ENCODE data around the gene KCNH1. TPM values are rescaled to one million over a fixed set of nuclear protein-coding genes. Genes with fewer than 3 reads are reported as not detected.

Gene KCNH1
- total RNA-seq, 2 experiments from 2014 or later = not detected

DNA sequence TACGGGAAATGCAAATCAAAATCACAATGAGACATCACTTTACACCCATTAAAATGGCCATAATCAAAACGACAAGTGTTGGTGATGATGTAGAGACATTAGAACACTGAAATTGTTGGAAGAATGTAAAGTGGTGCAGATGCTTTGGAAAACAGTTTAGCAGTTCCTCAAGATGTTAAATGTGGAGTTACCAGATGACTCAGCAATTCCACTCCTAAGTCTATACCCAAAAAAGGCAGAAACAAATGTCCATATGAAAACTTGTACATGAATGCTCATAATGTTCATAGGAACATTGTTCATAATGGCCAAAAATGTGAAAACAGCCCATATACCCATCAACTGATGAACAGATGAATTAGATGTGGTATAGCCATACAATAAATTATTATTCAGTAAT, 267.4 kb downstream of the KCNH1 start:
- peaks cover 5% of the 10 kb centered on the region for H3K9me3 Mint-ChIP-seq
- H3K4me1 Mint-ChIP-seq (ENCODE audit: low read depth) = no peaks in the 10 kb centered on the region
- ATAC-seq = no peak
- no peak overlapping the region for H3K27ac Mint-ChIP-seq
- DNase-seq = no peak
- H3K27me3 Mint-ChIP-seq = no peaks in the 10 kb centered on the region
- CTCF ChIA-PET = no interaction called here
- TF ChIP-seq, protein P1, sequence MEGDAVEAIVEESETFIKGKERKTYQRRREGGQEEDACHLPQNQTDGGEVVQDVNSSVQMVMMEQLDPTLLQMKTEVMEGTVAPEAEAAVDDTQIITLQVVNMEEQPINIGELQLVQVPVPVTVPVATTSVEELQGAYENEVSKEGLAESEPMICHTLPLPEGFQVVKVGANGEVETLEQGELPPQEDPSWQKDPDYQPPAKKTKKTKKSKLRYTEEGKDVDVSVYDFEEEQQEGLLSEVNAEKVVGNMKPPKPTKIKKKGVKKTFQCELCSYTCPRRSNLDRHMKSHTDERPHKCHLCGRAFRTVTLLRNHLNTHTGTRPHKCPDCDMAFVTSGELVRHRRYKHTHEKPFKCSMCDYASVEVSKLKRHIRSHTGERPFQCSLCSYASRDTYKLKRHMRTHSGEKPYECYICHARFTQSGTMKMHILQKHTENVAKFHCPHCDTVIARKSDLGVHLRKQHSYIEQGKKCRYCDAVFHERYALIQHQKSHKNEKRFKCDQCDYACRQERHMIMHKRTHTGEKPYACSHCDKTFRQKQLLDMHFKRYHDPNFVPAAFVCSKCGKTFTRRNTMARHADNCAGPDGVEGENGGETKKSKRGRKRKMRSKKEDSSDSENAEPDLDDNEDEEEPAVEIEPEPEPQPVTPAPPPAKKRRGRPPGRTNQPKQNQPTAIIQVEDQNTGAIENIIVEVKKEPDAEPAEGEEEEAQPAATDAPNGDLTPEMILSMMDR (IDR thresholded peaks at IDR 0.05) = no peak
- intact Hi-C loops (cut with micrococcal nuclease) = no loop called here
- POLR2A ChIA-PET = no interaction called here
- H3K4me3 Mint-ChIP-seq = no peak overlapping the region
- no peaks in the 10 kb centered on the region for H3K36me3 Mint-ChIP-seq (ENCODE audit: low read depth)

DNA sequence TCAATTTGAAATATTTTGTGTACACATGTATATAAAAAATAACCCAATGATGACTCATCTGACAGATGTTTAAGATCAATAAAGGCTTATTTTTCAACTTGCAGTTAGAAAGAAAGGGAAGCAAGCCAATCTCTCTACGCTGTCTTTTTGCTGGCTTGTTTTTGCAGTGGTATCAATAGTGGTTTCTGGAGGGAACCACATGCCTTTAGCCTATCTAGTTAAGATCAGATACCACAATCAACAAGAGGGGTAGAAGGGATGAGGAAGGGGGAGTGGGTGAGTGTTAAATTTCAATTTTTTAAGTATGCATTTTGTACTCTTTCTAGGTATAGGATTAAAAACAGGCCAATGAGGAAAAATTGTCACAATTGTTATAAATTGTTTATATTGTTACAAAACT, 276.2 kb downstream of the KCNH1 start:
- Mint-ChIP-seq H3K4me3 (no peak overlapping the region), H3K9me3 (no peaks in the 10 kb centered on the region), H3K27me3 (peaks cover 4% of the 10 kb centered on the region), H3K4me1 (ENCODE audit: low read depth) (no peaks in the 10 kb centered on the region), H3K36me3 (ENCODE audit: low read depth) (no peaks in the 10 kb centered on the region), H3K27ac (no peak overlapping the region)
- no peak for DNase-seq
- no peak for ATAC-seq
- intact Hi-C loops (cut with micrococcal nuclease) = no loop called here
- CTCF ChIA-PET = no interaction called here
- POLR2A ChIA-PET = interaction anchor here (1.0 kb wide), 1 partner anchor 91 kb away, joined by 4 read pairs; no protein-coding TSS in a partner anchor
- TF ChIP-seq, protein P1 (IDR thresholded peaks at IDR 0.05) = no peak

DNA sequence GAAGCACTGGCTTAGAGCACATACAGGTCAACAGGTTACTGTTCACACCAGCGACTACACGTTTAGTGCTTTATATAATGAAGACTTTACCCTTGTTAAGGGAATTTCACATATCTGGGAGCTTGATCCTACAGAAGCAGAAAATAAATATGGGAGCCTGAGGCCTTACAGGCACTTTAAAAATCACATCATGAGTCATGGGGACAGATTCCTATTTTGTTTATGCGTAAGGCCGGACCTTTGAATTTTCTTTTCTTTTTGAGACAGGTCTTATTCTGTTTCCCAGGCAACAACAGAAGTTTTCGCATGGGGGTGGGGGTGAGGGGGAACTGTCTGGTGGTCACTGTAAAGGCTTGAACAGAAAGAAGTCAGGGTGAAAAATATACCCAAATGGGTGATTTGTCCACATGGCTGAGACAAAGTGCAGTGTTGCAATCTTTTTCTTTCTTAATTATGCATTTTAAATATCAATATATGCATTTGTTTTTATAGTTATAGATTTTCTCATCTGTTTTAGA, 276.7 kb downstream of the KCNH1 start:
- DNase-seq (no peak), ATAC-seq (no peak)
- CTCF ChIA-PET = no interaction called here
- no peaks in the 10 kb centered on the region for H3K36me3 Mint-ChIP-seq (ENCODE audit: low read depth)
- POLR2A ChIA-PET = interaction anchor here (1.0 kb wide), 1 partner anchor 90 kb away, joined by 4 read pairs; no protein-coding TSS in a partner anchor
- H3K9me3 Mint-ChIP-seq = no peaks in the 10 kb centered on the region
- no peak overlapping the region for H3K4me3 Mint-ChIP-seq
- H3K27ac Mint-ChIP-seq = no peak overlapping the region
- H3K27me3 Mint-ChIP-seq = peaks cover 4% of the 10 kb centered on the region
- intact Hi-C loops (cut with micrococcal nuclease) = no loop called here
- H3K4me1 Mint-ChIP-seq (ENCODE audit: low read depth) = no peaks in the 10 kb centered on the region
- TF ChIP-seq, protein P1 (IDR thresholded peaks at IDR 0.05) = no peak

DNA sequence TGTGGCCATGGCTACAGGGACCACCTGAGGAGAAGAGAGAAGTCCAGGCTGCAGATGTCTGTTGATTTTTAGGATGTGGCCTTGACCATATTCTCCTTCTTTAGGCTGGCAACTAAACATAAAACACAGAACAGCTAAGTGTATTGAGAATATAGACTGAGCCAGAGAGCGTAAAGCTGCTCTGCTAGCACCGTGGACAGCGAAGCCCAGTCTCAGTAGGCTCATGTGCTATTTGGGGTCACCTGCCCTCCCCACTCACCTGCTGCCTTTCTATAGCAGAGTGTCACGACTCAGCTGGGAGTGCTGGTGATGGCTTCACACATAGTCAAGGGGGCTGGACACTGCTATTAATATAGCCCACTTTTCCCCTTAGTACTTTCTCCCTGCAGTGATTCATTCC, 278.5 kb downstream of the KCNH1 start:
- Mint-ChIP-seq H3K27me3 (peaks cover 4% of the 10 kb centered on the region), H3K27ac (no peak overlapping the region), H3K4me3 (no peak overlapping the region), H3K36me3 (ENCODE audit: low read depth) (no peaks in the 10 kb centered on the region), H3K4me1 (ENCODE audit: low read depth) (no peaks in the 10 kb centered on the region), H3K9me3 (no peaks in the 10 kb centered on the region)
- DNase-seq (no peak), ATAC-seq (no peak)
- ChIA-PET POLR2A (interaction anchor here (0.6 kb wide), 1 partner anchor 712 kb away, joined by 3 read pairs; no protein-coding TSS in a partner anchor), CTCF (interaction anchor here (1.0 to 1.2 kb wide), 3 partner anchors 9 to 248 kb away, joined by 3 read pairs; no protein-coding TSS in a partner anchor)
- intact Hi-C loops (cut with micrococcal nuclease) = no loop called here
- TF ChIP-seq, protein P1 (IDR thresholded peaks at IDR 0.05) = no peak

DNA sequence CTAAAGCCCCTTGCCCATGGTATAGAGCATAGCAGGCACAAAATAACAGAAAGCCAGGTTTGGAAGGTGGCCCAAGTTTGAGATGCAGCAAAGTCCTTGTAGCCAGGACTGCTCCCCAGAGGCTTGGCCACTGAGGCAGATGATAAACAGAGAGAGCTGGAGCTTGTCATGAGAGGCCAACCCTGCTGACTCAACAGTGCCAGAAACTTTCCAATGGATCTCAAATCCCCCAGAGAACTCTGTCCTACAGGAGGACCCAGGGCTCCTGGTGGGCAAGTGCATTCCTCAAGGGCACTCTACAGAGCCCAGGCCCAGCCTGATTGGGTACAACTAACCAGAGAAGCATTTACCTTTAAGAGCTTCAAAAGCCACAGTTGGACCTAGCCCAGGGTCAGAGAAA, 280.7 kb downstream of the KCNH1 start:
- DNase-seq (no peak), ATAC-seq (no peak)
- no peaks in the 10 kb centered on the region for H3K36me3 Mint-ChIP-seq (ENCODE audit: low read depth)
- H3K4me3 Mint-ChIP-seq = no peak overlapping the region
- no peaks in the 10 kb centered on the region for H3K9me3 Mint-ChIP-seq
- no peaks in the 10 kb centered on the region for H3K27me3 Mint-ChIP-seq
- intact Hi-C loops (cut with micrococcal nuclease) = no loop called here
- ChIA-PET CTCF (no interaction called here), POLR2A (no interaction called here)
- H3K27ac Mint-ChIP-seq = no peak overlapping the region
- no peaks in the 10 kb centered on the region for H3K4me1 Mint-ChIP-seq (ENCODE audit: low read depth)
- TF ChIP-seq, protein P1 (IDR thresholded peaks at IDR 0.05) = no peak

All from activated CD8-positive, alpha-beta T cell treated with anti-CD3 and anti-CD28 coated beads for 36 hours (primary cell).